Activated naive CD4-positive, alpha-beta T cell (primary cell): ENCODE data around the gene TMPRSS12.
"Not testable (repeated sequence)": the region's sequence is repeated elsewhere in the genome, so short reads cannot be mapped to it uniquely, and the experiment has no call there.

ENCODE experiments used
- DNase-seq, 4 experiments: peaks; one replicate each; lab custom pipeline; 2025; lab: John Stamatoyannopoulos, UW

TMPRSS12 gene

DNA sequence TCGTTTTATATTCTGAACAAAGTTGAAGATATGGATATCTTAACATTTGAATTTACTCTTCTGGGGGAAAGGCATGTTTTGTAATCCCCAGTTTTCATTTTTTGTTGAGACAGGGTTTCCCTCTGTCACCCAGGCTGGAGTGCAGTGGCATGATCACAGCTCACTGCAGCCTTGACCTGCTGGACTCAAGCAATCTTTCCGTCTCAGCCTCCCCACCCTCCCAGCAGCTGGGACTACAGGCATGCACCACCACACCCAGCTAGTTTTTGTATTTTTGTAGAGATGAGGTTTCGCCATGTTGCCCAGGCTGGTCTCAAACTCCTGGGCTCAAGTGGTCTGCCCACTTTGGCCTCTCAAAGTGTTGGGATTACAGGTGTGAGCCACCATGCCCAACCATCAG, 84.2 kb downstream of the TMPRSS12 start:
- not testable (repeated sequence) for DNase-seq

DNA sequence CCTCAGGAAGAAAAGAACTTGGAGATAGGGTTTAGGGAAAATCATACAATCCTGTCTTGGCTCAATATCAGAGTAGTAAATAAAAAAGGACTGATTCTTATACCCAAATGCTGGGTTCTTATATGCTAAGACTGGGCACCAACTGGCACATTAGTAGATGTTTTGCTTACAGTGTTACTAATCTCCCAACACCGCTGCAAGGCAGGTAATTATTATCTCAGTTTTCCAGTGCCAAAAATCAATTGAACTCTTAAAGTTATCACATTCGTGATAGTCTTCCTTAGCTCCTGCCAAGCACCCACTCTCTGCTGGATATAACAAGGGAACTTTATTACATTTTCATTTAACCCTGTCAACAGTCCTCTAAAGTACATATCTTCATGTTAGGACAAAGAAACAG, 84.6 kb downstream of the TMPRSS12 start:
- DNase-seq: no peak

DNA sequence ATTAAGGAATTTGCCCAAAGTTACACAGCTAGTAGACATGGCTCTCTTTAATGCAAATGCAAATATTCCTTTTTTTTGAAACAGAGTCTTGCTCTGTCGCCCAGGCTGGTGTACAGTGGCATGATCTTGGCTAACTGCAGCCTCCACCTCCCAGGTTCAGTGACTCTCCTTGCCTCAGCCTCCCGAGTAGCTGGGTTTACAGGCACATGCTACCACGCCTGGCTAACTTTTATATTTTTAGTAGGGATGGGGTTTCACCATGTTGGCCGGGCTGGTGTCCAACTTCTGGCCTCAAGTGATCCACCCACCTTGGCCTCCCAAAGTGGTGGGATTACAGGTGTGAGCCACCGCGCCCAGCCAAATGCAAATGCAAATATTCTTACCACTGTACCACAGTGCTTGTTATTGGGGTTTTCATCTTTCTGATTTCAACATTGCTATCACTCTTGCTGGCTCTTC, 85.1 kb downstream of the TMPRSS12 start:
- DNase-seq: no peak

DNA sequence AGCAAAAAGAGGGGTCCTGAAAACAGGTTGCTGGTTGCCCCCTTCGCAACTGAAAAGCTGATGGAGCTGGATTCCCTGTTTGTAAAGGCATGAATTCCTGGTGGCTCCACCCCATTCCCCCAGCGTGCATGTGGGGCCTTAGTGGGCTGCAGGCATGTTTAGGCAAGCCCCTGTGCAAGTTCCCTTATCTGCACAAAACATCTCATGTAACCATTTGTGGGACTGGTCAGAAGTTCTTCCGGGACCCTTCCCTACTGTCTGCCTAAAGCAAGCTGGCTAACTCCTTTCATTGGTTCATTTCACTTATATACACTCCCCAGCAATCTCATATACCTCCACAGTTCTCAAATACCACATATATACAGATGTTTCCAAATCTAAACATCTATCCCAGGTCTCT, 85.7 kb downstream of the TMPRSS12 start:
- DNase-seq: no peak

DNA sequence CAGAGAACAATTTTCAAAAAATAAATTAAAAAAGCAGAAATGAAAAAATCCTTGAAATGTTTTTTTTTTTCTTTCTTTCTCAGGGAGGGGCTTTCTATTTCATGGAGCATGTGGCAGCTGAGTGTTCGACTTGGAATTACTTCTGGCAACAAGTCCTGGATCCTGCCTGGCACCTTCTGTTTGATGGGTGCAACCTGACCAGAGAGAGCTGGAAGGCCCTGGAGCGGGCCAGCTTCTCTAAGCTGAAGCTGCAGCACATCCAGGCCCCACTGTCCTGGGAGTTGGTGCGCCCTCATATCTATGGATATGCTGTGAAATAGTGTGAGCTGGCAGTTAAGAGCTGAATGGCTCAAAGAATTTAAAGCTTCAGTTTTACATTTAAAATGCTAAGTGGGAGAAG, 87.1 kb downstream of the TMPRSS12 start:
- DNase-seq: no peak

DNA sequence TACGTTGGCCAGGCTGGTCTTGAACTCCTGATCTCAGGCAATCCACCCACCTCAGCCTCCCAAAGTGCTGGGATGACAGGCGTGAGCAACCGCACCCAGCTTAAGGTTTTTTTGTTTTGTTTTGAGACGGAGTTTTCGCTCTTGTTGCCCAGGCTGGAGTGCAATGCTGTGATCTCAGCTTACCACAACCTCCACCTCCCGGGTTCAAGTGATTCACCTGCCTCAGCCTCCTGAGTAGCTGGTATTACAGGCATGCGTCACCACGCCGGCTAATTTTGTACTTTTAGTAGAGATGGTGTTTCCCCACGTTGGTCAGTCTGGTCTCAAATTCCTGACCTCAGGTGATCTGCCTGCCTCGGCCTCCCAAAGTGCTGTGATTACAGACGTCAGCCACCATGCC, 87.8 kb downstream of the TMPRSS12 start:
- not testable (repeated sequence) for DNase-seq

DNA sequence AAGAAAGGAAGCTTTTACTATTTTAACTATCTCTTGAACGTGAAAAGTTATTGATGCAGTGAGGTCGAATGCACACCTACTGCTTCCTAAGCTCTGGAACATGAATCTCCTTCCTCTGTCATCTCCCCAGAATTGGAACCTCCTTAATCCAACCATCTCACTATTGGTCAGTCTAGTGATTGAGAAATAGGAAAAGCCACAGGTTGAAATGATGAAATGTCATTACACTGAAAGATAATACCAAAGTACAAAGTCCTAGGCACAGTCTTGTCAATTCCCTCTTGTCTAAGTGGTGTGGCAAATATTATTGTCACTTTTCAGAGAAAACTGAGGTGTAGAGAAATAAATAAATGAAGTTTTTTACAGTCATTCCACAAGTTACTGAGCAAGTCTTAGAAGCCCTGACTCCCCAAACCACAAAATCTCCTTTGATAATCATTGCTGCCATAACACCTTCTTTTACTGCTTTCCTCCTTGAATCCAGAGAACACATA, 90.1 kb downstream of the TMPRSS12 start:
- no peak for DNase-seq

DNA sequence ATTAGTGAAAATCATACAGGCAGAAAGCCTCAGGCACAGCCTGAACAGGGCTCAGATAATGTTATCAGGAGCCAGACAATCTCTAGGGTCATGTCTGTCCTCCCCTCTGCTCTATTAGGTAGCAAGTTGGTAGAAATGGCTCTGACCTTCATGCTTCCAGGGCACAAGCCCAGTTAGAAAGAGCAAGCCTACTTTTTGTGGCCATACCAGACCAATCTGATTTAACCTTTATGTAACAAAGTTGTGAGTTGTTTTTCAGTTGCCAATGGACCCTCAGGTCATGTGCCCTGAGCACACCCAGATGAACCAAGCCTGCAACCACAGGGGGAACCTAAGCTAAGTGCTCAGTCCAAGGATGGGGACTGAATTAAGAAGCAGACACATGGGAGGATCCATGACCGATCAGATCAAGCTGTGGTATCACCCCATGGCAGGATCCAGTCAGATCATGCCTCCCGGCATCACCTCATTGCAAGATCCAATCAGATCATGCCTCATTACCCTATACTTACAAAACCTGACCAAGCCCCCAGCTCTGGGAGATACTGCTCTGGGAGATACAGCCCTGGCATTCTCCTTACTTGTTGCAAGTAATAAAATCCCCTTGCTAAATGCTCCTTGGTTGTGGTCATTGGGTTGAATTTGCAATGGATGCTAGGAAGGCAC, 90.9 kb downstream of the TMPRSS12 start:
- DNase-seq: no peak

DNA sequence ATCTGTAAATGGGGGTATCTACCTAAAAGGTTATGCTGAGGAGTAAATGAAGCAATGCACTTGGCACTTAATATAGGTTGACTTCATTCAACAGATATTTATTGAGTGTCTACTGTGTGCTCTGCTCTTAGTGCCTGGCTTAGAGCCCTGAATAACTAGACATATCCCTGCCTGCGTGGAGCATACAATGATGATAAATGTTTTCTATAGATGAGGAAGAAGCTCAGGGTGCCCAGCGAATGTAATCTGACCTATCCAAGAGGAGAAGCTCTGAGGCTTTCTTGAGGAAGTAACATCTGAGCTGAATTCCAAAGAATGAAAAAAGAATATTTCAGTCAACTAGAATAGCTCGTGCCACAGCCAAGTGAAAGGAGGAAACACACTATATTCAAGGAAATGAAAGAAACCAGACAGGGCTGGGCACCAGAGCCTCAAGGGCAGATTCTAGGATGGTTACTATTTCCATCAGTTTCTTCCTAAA, 91.7 kb downstream of the TMPRSS12 start:
- no peak for DNase-seq

DNA sequence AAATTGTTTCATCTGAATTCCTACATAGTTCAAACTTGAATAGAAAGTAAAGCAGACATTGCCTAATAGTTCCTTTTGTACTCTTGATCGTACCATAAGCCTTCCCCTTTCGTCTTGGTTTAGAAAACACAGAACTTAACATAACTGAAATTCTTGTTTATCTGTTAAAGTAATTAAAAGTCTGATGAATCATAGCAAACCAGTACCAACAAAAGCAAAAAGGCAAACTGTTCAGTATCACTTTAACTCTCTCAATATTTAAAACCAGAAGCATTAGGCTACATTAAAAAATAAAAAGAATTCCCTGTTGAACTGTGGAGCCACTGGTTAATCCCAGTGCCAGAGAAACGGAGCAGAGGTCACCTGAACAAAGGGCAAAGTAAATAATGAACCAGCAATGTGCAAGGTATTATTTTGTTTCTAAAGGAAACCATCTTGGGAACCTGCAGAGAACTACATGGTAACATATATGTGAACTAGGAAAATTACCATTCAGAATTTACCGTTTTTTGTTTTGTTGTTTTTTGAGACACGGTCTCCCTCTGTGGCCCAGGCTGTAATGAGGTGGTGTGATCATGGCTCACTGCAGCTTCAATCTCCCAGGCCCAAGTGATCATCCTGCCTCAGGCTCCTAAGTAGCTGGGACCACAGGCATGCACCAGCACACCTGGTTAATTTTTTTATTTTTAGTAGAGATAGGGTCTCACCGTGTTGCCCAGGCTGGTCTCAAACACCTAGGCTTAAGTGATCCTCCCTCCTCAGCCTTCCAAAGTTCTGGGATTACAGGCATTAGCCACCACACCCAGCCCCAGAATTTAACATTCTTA, 92.5 kb downstream of the TMPRSS12 start:
- no peak for DNase-seq

DNA sequence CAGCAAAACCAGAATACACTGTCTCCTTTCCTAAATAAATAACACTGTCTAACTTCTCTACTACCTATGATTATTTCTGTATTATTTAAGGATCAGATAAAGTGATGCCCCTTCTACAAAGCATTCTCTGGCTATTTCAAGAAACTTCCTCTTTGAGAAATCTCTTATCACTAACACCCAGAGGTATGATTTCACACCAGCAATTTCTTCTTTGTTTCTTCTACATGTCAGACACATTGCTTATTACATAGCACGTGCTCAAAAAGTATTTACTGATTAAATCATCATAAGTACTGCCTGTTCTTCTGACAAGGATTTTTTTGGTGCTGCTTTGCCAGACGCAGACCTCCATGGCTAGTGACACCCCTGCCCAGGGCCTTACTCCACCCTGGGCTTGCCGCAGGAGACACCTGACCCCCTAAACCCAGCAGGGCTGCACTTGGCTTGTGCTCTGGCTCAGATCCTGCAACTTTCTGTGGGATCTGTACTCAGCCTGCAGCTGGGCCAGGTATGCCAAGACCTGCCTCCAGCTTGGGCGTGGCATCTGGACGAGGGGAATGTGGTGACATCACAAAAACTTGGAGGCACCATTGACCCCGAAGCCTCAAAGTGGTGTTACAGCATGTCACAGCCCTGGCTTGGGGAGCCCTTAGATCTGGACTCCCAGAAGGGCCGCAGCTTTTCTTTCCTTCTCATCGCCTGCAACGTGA, 94.2 kb downstream of the TMPRSS12 start:
- no peak for DNase-seq
